SK-N-SH (cell line): ENCODE results near the gene TRMT44.

ENCODE experiments used
- CTCF ChIP-seq: fragments of 200-600 bp; sonication (generic); IDR thresholded peaks from 2 replicates; pipeline ENCODE4 v1.6.1; 2017; ENCODE audit warnings: antibody characterized with exemption, mild to moderate bottlenecking, moderate library complexity
- EP300 ChIP-seq, 2 experiments: IDR thresholded peaks; 2 replicates each; pipeline versions ENCODE4 v1.4.0 to v1.6.1; 2012; ENCODE audit warnings: borderline replicate concordance in 1 of 2, low read depth in 1 of 2, low read length in 1 of 2
- GABPA ChIP-seq: IDR thresholded peaks from 2 replicates; pipeline ENCODE4 v1.4.0; 2012; ENCODE audit warnings: low read depth, mild to moderate bottlenecking
- MXI1 ChIP-seq: IDR thresholded peaks from 2 replicates; pipeline ENCODE4 v1.6.1; 2012; ENCODE audit warnings: mild to moderate bottlenecking, low read depth, low read length, improper control_type of control experiment
- NFIC ChIP-seq: IDR thresholded peaks from 2 replicates; pipeline ENCODE4 v1.4.0; 2012; ENCODE audit warnings: borderline replicate concordance
- PBX3 ChIP-seq: IDR thresholded peaks from 2 replicates; pipeline ENCODE4; 2012
- RAD21 ChIP-seq: IDR thresholded peaks from 2 replicates; pipeline ENCODE4 v1.6.1; 2012; ENCODE audit warnings: mild to moderate bottlenecking, low read length
- TAF1 ChIP-seq: IDR thresholded peaks from 2 replicates; pipeline ENCODE4 v1.6.1; 2012; ENCODE audit warnings: low read depth, mild to moderate bottlenecking, low read length, moderate library complexity, borderline replicate concordance
- TCF12 ChIP-seq: IDR thresholded peaks from 2 replicates; pipeline ENCODE4 v1.4.0; 2012
- TEAD4 ChIP-seq: IDR thresholded peaks from 2 replicates; pipeline ENCODE4 v1.4.0; 2012; ENCODE audit warnings: mild to moderate bottlenecking, borderline replicate concordance; ENCODE audit not compliant: insufficient read depth
- USF2 ChIP-seq: fragments of 150-350 bp; IDR thresholded peaks from 2 replicates; pipeline ENCODE4 v1.6.1; 2017; ENCODE audit warnings: antibody characterized with exemption, low read length, low read depth, borderline replicate concordance
- YY1 ChIP-seq: IDR thresholded peaks from 2 replicates; pipeline ENCODE4 v1.4.0; 2012; ENCODE audit warnings: low read depth, mild to moderate bottlenecking
- ZBTB33 ChIP-seq: IDR thresholded peaks from 2 replicates; pipeline ENCODE4 v1.4.0; 2012; ENCODE audit warnings: low read depth, borderline replicate concordance

- TF ChIP-seq TAF1 (no peak), CTCF (no peak), YY1 (no peak), MXI1 (no peak), USF2 (no peak), ZBTB33 (no peak), GABPA (no peak), TCF12 (no peak), NFIC (no peak), RAD21 (no peak), PBX3 (no peak), TEAD4 (no peak), EP300 (IDR thresholded peaks at IDR 0.05; ENCODE audit: borderline replicate concordance in 1 of 2, low read depth in 1 of 2, low read length in 1 of 2) (no peak)
Measured at GRCh38 chr4:8396762-8397406, 43.7 kb upstream of the TRMT44 start.
